NCI-H2107 treated with DMSO at 0.1 percent for 48 hours (cell line): ENCODE data around the gene ZNF687.

Source experiments
- DNase-seq: peaks from one replicate; lab custom pipeline; 2025; ENCODE audit not compliant: unreplicated experiment; lab: John Stamatoyannopoulos, UW

The ZNF687 gene

GRCh38 chr1:151281225-151281968 is 702 bp upstream of the ZNF687 start:
- DNase-seq, result peak; percentile 97

DNA sequence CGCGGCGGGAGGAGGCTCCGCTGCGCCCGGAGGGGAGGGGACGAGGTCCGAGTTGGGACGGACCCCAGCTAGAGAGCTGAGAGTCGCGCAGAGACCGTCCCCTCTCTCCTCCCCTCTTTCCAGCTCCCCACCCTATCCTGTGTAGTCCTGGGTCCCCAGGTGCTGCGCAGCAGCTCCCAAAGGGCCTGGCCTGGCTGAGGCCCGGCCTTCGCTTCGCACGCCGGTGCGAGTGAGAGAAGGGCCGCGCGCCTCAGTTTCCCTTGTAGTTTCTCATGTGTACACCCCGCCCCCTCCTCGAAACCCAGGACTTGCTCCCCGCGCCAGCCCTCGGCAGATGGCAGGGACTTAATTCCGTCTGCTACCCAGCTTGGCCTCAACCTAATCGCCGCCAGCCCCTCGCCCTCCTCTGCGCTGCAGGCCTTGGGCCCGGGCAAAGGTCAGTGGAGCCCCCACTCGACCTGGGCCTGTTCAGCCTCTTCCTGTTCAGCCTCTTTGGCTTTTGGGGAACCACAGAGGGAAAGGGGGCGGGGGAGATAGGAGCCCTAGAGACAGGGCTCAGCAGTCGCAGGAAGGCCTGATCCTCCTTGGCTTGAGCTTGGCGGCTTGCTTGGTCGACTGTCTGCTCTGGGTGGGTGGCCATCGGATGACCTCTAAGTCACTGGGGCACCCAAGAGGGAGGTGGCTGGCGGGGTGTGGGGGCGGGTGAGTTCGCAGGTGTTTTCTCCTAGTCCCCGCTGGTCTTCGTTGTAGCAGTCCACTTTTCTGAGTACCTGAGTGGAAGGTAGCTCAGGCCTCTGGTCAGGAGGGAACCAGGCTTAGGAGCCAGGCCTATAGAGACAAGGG is 1.0 kb downstream of the ZNF687 start:
- DNase-seq, result no peak

GRCh38 chr1:151284013-151284577 is 2.0 kb downstream of the ZNF687 start:
- no peak for DNase-seq

DNA sequence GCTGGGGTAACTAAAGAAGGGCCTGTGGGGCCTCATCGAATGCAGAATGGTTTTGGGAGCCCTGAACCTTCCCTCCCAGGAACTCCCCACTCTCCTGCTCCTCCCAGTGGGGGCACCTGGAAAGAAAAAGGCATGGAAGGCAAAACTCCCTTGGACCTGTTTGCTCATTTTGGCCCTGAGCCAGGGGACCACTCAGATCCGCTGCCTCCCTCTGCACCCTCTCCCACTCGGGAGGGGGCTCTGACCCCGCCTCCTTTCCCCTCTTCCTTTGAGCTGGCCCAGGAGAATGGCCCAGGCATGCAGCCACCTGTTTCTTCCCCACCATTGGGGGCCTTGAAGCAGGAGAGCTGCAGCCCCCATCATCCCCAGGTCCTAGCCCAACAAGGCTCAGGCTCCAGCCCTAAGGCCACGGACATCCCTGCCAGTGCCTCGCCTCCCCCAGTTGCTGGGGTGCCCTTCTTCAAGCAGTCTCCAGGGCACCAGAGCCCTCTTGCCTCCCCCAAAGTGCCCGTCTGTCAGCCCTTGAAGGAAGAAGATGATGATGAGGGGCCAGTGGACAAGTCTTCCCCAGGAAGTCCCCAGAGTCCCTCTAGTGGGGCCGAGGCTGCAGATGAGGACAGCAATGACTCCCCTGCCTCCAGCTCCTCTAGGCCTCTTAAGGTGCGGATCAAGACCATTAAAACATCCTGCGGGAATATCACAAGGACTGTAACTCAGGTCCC is 4.7 kb downstream of the ZNF687 start:
- no peak for DNase-seq

- DNase-seq, result no peak
Measured at GRCh38 chr1:151287341-151287699, 5.2 kb downstream of the ZNF687 start.

- DNase-seq, result no peak
Measured at GRCh38 chr1:151287767-151288500, 5.8 kb downstream of the ZNF687 start.

DNA sequence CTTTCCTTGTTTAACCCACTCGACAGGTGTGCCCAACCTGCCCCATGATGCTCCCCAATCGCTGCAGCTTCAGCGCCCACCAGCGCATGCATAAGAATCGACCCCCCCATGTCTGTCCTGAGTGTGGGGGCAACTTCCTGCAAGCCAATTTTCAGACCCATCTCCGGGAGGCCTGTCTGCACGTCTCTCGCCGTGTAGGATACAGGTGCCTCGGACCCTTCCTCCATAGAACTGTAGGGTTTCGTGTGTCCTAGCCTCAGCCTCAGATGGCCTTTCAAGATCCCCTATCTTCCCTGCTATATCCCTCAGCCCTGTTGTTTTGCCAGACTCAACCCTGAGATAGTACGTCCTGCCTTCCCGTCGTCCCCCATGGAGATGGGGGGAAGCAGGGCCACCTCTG is 6.4 kb downstream of the ZNF687 start:
- no peak for DNase-seq

DNA sequence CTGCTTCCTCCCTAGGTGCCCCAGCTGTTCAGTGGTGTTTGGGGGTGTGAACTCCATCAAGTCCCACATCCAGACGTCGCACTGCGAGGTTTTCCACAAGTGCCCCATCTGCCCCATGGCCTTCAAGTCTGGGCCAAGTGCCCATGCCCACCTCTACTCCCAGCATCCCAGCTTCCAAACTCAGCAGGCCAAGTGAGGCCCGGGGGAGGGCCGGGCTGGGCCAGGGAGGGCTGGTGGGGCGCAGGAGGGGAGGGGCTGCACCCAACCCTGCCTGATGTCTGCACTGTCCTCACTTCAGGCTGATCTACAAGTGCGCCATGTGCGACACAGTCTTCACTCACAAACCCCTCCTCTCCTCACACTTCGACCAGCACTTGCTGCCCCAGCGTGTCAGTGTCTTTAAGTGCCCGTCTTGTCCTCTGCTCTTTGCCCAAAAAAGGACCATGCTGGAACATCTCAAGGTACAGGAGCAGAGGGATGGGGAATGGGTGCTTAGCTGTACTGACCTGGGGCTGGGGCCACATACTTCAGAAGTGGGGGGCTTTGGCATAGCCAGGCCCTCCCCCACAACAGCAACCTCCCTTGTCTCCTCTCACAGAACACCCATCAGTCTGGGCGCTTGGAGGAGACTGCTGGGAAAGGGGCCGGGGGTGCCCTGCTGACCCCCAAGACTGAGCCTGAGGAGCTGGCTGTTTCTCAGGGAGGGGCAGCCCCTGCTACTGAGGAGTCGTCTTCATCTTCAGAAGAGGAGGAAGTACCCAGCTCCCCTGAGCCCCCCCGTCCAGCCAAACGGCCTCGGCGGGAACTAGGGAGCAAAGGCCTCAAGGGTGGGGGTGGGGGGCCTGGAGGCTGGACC is 7.2 kb downstream of the ZNF687 start:
- DNase-seq, result no peak

GRCh38 chr1:151289991-151290708 is 8.1 kb downstream of the ZNF687 start:
- no peak for DNase-seq

DNA sequence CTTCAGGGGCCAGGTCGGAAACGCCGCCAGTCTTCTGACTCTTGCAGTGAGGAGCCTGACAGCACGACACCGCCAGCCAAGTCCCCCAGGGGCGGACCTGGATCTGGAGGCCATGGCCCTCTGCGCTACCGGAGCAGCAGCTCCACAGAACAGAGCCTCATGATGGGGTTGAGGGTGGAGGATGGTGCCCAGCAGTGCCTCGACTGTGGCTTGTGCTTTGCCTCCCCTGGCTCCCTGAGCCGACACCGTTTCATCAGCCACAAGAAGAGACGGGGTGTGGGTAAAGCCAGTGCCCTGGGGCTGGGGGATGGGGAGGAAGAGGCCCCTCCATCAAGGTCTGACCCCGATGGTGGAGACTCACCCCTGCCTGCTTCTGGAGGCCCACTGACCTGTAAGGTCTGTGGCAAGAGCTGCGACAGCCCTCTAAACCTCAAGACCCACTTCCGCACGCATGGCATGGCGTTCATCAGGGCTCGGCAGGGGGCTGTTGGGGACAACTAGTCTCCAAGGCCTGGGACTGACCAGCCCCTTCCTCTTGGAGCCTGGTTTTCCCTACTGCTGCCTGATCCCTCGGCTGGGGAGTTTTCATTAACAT is 8.7 kb downstream of the ZNF687 start:
- DNase-seq, result no peak

- DNase-seq, result peak; percentile 15
Measured at GRCh38 chr1:151292207-151293030, 10.3 kb downstream of the ZNF687 start.

DNA sequence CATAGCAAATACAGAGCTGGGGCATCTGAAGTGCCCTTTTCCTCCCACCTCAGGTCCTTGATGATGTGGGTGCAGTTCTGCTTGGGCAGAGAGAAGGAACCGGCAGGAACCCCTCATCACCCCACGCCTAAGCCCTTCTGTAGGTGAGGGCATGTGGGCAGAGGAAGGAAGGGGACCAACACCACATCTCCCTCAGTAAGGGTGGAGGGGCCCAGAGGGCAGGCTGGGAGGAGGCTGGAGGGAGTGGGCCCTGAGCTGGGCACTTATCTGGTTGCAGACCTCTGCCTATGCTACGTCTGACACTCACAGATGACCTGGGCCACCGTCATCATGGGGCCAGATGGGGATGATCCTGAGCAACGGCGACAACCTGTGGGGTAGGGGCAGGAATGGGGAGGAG is 11.0 kb downstream of the ZNF687 start:
- DNase-seq, result no peak

DNA sequence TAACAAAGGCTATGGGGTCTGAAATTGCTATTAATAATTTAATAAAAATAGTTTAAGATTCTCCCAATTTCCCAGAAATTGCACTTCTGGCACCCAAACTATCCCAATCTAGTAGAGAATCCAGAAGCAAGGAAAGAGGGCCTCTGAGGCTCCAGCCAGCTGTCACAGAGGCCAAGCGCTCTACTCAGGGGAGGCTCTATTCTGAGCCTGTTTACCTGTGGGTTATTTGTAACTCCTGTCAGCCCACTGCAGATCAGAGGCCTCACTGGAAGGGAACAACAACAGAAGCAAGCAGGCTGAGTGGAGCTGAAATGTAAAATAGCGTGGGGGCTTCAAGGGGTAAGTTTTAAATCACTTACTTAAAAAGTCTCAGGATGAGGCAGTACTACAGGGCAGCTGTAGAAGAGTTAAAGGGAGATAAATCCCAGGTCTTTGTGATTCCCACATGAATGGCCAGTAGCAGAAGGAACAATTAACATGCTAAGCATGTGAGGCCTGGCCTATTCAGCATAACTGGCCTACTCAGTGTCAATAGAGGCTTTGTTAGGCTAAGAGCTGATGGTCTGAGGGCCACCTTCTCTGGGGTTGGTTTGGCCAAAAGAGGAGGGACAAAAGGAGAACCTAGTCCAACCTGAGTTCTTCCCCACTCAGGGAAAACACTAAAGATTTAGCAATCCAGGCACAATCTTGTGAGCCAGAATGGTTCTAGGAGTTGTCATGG is 12.8 kb downstream of the ZNF687 start:
- no peak for DNase-seq

DNA sequence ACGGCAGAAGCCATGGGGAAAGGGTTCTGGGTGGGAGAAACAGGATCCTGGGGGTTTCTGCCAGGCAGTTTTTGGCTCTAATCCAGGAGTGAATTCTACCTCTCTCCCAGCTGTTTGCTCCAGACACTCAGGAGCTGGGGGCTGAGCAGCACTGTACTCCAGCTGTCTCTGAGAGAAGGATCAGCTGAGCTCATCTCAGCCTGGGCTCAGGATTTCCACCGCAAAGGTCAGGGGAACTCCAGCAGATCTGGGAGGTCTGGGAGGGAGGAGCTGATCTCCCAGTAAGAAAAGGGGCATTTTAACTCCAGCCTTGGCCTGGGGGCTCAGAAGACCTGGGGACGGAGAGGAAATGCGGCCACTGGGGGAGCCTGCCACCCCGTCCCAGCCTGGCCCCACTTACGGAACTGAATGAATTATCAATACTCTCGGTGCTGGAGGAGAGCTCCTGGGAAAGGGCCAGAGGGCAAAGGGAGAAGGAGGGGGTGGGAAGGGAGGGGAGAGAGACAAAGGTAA is 27.8 kb downstream of the ZNF687 start:
- DNase-seq, result no peak

DNA sequence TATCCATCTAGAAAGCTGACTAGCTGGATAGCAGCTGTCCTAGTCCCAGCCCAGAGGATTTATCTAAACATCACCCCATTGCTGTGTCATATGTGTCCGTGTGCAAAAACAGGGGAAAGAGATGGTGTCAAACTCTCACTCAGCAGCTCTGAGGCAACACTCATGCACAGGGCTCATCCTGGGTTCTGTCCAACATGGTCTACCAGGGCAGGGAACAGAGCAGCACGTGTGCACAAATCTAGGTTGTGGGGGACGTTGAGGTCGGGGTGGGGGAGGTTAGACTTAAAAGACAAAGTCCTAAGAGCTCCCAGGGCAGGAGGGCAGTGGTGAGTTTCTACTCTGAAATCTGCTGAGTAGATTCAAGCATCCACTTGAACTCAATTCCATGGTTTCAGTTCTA is 28.9 kb downstream of the ZNF687 start:
- no peak for DNase-seq

DNA sequence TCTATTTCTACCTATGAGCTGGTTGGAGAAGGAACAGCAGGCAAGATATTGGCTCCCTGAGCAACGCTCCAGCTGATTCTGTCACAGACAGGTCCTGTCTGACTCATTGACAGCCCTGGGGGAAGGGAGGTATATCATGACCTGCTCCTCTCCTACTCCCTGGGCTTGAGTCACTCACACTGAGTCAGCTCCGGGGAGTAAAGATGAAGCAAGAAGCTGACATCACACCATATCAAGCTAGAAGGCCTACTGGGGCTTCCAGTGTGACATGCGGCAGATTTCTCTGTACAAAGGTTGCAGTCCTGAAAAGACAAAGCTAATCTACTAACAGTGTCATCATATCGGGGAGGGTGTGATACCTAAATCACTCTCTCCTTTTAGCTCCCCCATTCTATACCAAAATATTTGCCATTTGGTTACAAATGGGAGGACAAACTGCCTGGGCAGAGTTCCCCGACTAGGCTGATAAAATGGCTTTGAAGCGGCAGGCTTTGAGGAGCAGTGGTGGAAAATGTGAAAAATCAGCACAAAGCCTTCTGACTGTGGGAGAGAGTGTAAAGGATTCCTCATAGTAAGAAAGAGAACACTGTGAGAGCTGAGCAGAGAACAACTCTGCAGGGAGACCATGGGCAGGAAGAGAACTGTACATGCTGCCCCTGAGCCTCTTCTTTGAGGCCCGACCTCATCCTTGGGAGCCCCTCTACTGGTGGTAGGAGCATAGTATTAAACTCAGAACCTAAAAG is 29.7 kb downstream of the ZNF687 start:
- DNase-seq, result no peak
